Gastrocnemius medialis (tissue), 4 donors: ENCODE data around the gene MRPL10.

ENCODE experiments used
- CTCF ChIP-seq, 5 experiments: fragments of 450-650 bp in 3 of 5; fragments of 200-600 bp in 2 of 5; sonication (generic) in 2 of 5; IDR thresholded peaks in 4 of 5; conservative IDR thresholded peaks in 1 of 5; 1 replicate in 4 of 5; 2 replicates in 1 of 5; pipeline ENCODE4 v1.5.1; 2016 to 2019; ENCODE audit warnings: antibody characterized with exemption in 5 of 5, mild to moderate bottlenecking in 3 of 5, moderate library complexity in 3 of 5
- POLR2A ChIP-seq, 2 donors: fragments of 450-650 bp; IDR thresholded peaks; one replicate each; pipeline ENCODE4 v1.6.1; 2017; ENCODE audit warnings: antibody characterized with exemption in 2 of 2, mild to moderate bottlenecking in 2 of 2, moderate library complexity in 2 of 2

- no peak for TF ChIP-seq CTCF (IDR thresholded peaks at IDR 0.05 in 4 of 5, conservative IDR thresholded peaks at IDR 0.05 in 1 of 5)
- TF ChIP-seq POLR2A (IDR thresholded peaks at IDR 0.05): no peak
Observed at GRCh38 chr17:47872651-47873161, 41.4 kb upstream of the MRPL10 start.
